GM21515 (cell line): ENCODE results near the gene PHLPP1.
"Not testable (repeated sequence)": the region's sequence is repeated elsewhere in the genome, so short reads cannot be mapped to it uniquely, and the experiment has no call there.

Experiments used
- ATAC-seq: cut with Tn5 transposase; IDR thresholded peaks from one replicate; pipeline ENCODE4 v1.9.1; 2021; ENCODE audit not compliant: unreplicated experiment

The PHLPP1 gene

GRCh38 chr18:62715436-62715758 lies at the start of gene PHLPP1:
Gene PHLPP1 (plus strand): TSS chr18:62715541. CDS start chr18:62715684, 143 bp downstream.
- ATAC-seq, result peak; percentile 19

- ATAC-seq, result no peak
Measured at GRCh38 chr18:62669225-62669624, 46.1 kb upstream of the PHLPP1 start.

GRCh38 chr18:62670573-62670972 lies 44.8 kb upstream of the PHLPP1 start:
- ATAC-seq, result no peak

- no peak for ATAC-seq
Measured at GRCh38 chr18:62672600-62672999, 42.7 kb upstream of the PHLPP1 start.

GRCh38 chr18:62678847-62679485 lies 36.4 kb upstream of the PHLPP1 start:
- ATAC-seq, result no peak

- ATAC-seq, result no peak
Measured at GRCh38 chr18:62682371-62682770, 33.0 kb upstream of the PHLPP1 start.

GRCh38 chr18:62683935-62684334 lies 31.4 kb upstream of the PHLPP1 start:
- ATAC-seq, result no peak

- ATAC-seq, result no peak
Measured at GRCh38 chr18:62688743-62689317, 26.5 kb upstream of the PHLPP1 start.

- ATAC-seq, result no peak
Measured at GRCh38 chr18:62690236-62690815, 25.0 kb upstream of the PHLPP1 start.

GRCh38 chr18:62693659-62694058 lies 21.7 kb upstream of the PHLPP1 start:
- no peak for ATAC-seq

- no peak for ATAC-seq
Measured at GRCh38 chr18:62697636-62698035, 17.7 kb upstream of the PHLPP1 start.

- ATAC-seq, result no peak
Measured at GRCh38 chr18:62702259-62702658, 13.1 kb upstream of the PHLPP1 start.

- not testable (repeated sequence) for ATAC-seq
Measured at GRCh38 chr18:62706879-62707278, 8.5 kb upstream of the PHLPP1 start.

- ATAC-seq, result not testable (repeated sequence)
Measured at GRCh38 chr18:62709908-62710307, 5.4 kb upstream of the PHLPP1 start.

- ATAC-seq, result no peak
Measured at GRCh38 chr18:62710417-62710816, 4.9 kb upstream of the PHLPP1 start.

GRCh38 chr18:62711781-62712180 lies 3.6 kb upstream of the PHLPP1 start:
- ATAC-seq, result no peak

GRCh38 chr18:62713651-62714247 lies 1.6 kb upstream of the PHLPP1 start:
- ATAC-seq, result no peak

- peak; percentile 71 for ATAC-seq
Measured at GRCh38 chr18:62714671-62715435, 488 bp upstream of the PHLPP1 start.

- peak; percentile 40 for ATAC-seq
Measured at GRCh38 chr18:62715759-62716615, 646 bp downstream of the PHLPP1 start.

GRCh38 chr18:62716619-62717168 lies 1.4 kb downstream of the PHLPP1 start:
- no peak for ATAC-seq
